Activated CD4-positive, alpha-beta T cell treated with anti-CD3 and anti-CD28 coated beads, Interleukin-2, amount 50 U/mL, for 24 hours (primary cell): ENCODE results near the gene ABHD8.

ENCODE experiments used
- DNase-seq, 2 donors: peaks; one replicate each; pipeline ENCODE4 v3.0.0-alpha.2; 2020; ENCODE audit warnings: low read depth in 1 of 2, low spot score in 1 of 2

ABHD8 gene

DNA sequence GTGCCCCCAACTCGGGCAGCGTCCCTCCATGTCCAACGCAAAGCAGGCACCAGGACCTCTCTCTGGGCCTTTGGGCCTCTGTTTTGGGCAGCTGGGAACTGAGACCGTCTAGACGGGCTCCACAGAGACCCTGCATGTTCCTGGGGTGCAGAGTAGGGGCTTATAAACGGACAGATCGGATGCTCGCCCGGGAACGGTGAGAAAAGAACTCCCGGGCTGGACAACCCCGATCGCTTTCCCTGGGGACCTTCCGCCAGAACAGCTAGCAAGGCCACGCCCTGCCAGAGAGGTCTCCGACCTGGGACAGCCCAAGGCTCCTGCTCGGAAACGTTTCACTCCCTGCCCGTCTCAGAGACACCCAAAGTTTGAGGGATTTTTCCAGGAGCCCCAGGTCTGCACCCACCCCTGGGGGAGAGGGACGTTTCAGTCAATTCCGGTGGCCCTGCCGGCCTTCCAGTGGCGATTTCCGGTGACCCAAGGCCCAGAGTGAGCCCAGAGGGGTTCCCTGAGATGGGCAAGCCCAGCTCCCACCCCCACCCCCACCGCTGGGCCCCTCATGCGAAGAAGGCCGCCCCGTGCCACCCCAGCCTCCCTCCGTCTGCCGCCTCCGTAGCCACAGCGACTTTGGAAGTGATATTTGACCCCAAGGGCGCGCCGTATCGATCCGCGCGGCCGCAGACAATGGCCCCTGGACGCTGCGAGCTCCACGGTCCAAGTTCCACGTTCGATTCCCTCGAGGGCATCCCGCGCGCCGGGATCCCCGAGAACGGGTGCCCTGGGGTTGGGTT is 59.2 kb downstream of the ABHD8 start:
- no peak for DNase-seq

DNA sequence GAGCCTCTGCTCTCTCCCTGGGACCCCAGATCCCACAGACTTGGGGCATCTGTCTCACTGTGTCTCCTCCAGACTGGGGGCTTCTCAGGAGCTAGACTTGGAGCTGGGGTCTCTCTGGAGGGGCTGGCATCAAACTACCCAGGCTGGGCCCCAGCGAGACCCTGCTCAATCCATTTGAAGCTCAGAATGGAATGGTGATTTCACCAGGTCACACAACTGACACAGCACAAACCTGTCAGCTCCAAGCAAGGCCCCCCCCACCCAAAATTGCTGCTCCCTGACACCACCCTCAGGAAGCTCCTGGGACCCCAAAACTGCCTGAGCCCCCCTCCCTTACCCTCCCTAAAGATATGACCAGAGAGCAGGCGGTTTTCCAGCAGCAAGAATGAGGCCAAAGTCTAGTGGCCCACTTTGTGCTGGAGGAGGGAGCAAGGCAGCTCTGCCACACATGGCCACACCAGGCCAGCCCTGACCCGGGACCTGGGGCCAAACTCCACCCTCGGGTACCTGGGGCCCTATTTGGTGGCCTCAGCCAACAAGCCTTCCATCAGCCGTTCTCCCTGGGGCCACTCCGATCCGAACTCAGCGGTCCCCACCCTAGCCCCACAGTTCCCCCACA is 59.9 kb downstream of the ABHD8 start:
- no peak for DNase-seq

DNA sequence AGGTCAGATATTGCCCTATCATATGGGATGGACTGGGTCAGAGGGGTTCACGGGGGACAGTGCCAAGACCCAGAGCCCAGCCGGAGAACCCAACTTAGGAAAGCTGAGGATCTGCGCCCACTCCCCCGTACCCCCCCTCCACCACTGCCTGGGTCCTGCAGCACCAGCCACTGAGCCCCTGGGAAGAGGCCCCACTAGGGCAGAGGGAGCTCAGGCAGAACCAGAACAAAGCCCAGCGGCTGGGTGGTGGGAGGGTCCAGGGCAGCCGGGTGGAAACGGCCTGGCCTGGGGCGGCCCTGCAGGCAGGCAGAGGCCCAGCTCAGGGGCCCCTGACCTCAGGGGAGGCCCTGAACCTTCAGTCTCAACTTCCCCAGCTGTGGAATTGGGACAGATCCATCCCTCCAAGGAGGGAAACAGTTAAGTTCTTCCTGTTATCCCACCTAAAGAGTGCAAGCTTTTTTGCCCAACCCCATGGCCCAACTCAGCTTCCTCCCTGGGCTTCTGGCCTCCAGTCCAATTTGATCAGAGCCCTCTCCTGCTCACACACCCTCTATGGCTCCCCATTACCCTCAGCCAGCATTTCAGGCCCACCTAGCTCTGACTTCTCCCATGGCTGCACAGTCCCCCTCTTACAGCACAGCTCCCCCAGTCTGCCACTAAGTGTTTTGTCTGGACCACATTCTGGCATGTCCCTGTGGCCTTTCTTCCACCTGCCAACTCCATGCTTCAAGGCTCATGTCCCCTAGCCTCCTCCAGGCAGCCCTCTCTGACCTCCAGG is 60.6 kb downstream of the ABHD8 start:
- no peak for DNase-seq
